ENCODE measurements around the gene CDK14. TPM values are rescaled to one million over a fixed set of nuclear protein-coding genes. Genes with fewer than 3 reads are reported as not detected.

The CDK14 gene
- total RNA-seq, 1 experiment from 2014 or later, result 57.9 TPM

GRCh38 chr7:91142743-91143142 is 546.6 kb downstream of the CDK14 start:
- DNase-seq (ENCODE audit: low spot score) (no peak), ATAC-seq (no peak)
- no peaks in the 10 kb centered on the region for H3K9me3 Mint-ChIP-seq
- POLR2A ChIA-PET, result interaction anchor here (0.5 kb wide), 1 partner anchor 23 kb away, joined by 3 read pairs; no protein-coding TSS in a partner anchor
- TF ChIP-seq E2F4 (CRISPR knock-in tag; IDR thresholded peaks at IDR 0.05; ENCODE audit: borderline replicate concordance, low read depth) (no peak), RELA (CRISPR knock-in tag; IDR thresholded peaks at IDR 0.05; ENCODE audit: borderline replicate concordance) (no peak), AFF4 (CRISPR knock-in tag; IDR thresholded peaks at IDR 0.05; ENCODE audit: borderline replicate concordance) (no peak), USF2 (CRISPR knock-in tag; IDR thresholded peaks at IDR 0.05) (no peak)
- H3K27ac Mint-ChIP-seq, result no peak overlapping the region
- H3K27me3 Mint-ChIP-seq (ENCODE audit: low read depth), result no peaks in the 10 kb centered on the region
- H3K4me3 Mint-ChIP-seq, result no peak overlapping the region
- CTCF ChIA-PET, result no interaction called here
- H3K4me1 Mint-ChIP-seq, result peaks cover 16% of the 10 kb centered on the region
- no peaks in the 10 kb centered on the region for H3K36me3 Mint-ChIP-seq

- DNase-seq (ENCODE audit: low spot score), result no peak
- Mint-ChIP-seq H3K27ac (no peak overlapping the region), H3K9me3 (no peaks in the 10 kb centered on the region), H3K27me3 (ENCODE audit: low read depth) (no peaks in the 10 kb centered on the region), H3K36me3 (no peaks in the 10 kb centered on the region), H3K4me1 (0 out of 2 replicates have a peak, but pooled peaks cover 4% of the 10 kb centered on the region), H3K4me3 (no peak overlapping the region)
- TF ChIP-seq AFF4 (CRISPR knock-in tag; IDR thresholded peaks at IDR 0.05; ENCODE audit: borderline replicate concordance) (no peak), ZNF263 (CRISPR knock-in tag; IDR thresholded peaks at IDR 0.05; ENCODE audit: low read depth) (no peak), SOX15 (CRISPR knock-in tag; IDR thresholded peaks at IDR 0.05) (no peak), IRF2 (CRISPR knock-in tag; IDR thresholded peaks at IDR 0.05; ENCODE audit: borderline replicate concordance, low read depth) (no peak), FOXP1 (CRISPR knock-in tag; IDR thresholded peaks at IDR 0.05; ENCODE audit: borderline replicate concordance) (no peak), ATF3 (CRISPR knock-in tag; conservative IDR thresholded peaks at IDR 0.05) (no peak), PRDM15 (CRISPR knock-in tag; IDR thresholded peaks at IDR 0.05) (no peak)
- ATAC-seq, result no peak
- ChIA-PET POLR2A (no interaction called here), CTCF (no interaction called here)
Measured at GRCh38 chr7:91149341-91150246, 553.5 kb downstream of the CDK14 start.
